ENCODE data around the gene RNF186.
"Not testable (repeated sequence)": the region's sequence is repeated elsewhere in the genome, so short reads cannot be mapped to it uniquely, and the experiment has no call there.

The RNF186 gene

GRCh38 chr1:19793360-19794046 is 21.6 kb downstream of the RNF186 start:
- DNase-seq (ENCODE audit: low spot score) = no peak

GRCh38 chr1:19792237-19793002 is 22.7 kb downstream of the RNF186 start:
- DNase-seq (ENCODE audit: low spot score) = no peak

- DNase-seq (ENCODE audit: low spot score) = not testable (repeated sequence)
Observed at GRCh38 chr1:19790061-19790975, 24.8 kb downstream of the RNF186 start.

GRCh38 chr1:19786988-19787423 is 28.1 kb downstream of the RNF186 start:
- DNase-seq (ENCODE audit: low spot score) = no peak

GRCh38 chr1:19785660-19786059 is 29.4 kb downstream of the RNF186 start:
- DNase-seq (ENCODE audit: low spot score) = no peak

- no peak for DNase-seq (ENCODE audit: low spot score)
Observed at GRCh38 chr1:19780267-19780877, 34.7 kb downstream of the RNF186 start.

GRCh38 chr1:19776933-19777332 is 38.1 kb downstream of the RNF186 start:
- DNase-seq (ENCODE audit: low spot score) = no peak

GRCh38 chr1:19776287-19776686 is 38.8 kb downstream of the RNF186 start:
- no peak for DNase-seq (ENCODE audit: low spot score)

- DNase-seq (ENCODE audit: low spot score) = no peak
Observed at GRCh38 chr1:19775831-19776230, 39.3 kb downstream of the RNF186 start.

GRCh38 chr1:19775317-19775716 is 39.8 kb downstream of the RNF186 start:
- DNase-seq (ENCODE audit: low spot score) = no peak

- DNase-seq (ENCODE audit: low spot score) = no peak
Observed at GRCh38 chr1:19774180-19774785, 40.8 kb downstream of the RNF186 start.

- no peak for DNase-seq (ENCODE audit: low spot score)
Observed at GRCh38 chr1:19773485-19773884, 41.6 kb downstream of the RNF186 start.

GRCh38 chr1:19772053-19772452 is 43.0 kb downstream of the RNF186 start:
- DNase-seq (ENCODE audit: low spot score) = no peak

- DNase-seq (ENCODE audit: low spot score) = no peak
Observed at GRCh38 chr1:19771350-19771749, 43.7 kb downstream of the RNF186 start.

- DNase-seq (ENCODE audit: low spot score) = no peak
Observed at GRCh38 chr1:19770436-19771190, 44.5 kb downstream of the RNF186 start.

- no peak for DNase-seq (ENCODE audit: low spot score)
Observed at GRCh38 chr1:19769211-19769932, 45.7 kb downstream of the RNF186 start.

GRCh38 chr1:19768353-19769210 is 46.5 kb downstream of the RNF186 start:
- no peak for DNase-seq (ENCODE audit: low spot score)

GRCh38 chr1:19765623-19766022 is 49.5 kb downstream of the RNF186 start:
- no peak for DNase-seq (ENCODE audit: low spot score)

GRCh38 chr1:19764848-19765247 is 50.2 kb downstream of the RNF186 start:
- DNase-seq (ENCODE audit: low spot score) = no peak
